ENCODE measurements around the gene FAM222B. TPM values are rescaled to one million over a fixed set of nuclear protein-coding genes. Genes with fewer than 3 reads are reported as not detected.

Gene FAM222B, protein sequence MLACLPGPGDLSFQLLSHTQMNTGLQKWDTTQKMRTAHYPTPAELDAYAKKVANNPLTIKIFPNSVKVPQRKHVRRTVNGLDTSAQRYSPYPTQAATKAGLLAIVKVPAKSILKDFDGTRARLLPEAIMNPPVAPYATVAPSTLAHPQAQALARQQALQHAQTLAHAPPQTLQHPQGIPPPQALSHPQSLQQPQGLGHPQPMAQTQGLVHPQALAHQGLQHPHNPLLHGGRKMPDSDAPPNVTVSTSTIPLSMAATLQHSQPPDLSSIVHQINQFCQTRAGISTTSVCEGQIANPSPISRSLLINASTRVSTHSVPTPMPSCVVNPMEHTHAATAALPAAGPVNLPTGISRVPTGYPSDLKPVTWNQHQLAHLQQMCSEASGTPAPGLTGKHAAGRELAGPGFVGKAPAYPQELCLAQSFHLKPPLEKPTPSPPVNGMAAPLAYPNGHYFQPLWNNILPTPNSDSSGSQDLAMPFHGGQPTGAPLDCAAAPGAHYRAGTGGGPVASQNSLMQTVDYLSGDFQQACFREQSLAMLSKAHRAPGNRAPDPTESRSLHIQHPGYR
- total RNA-seq, result 10 to 100 TPM; 18.4 to 18.7 TPM
- 1 to 10 TPM; 3.6 to 4.6 TPM for polyA plus RNA-seq
- long read RNA-seq, donor 1, partial matches to known transcripts, result 0 of 10 reads
- long read RNA-seq, donor 1, other reads (novel, unspliced or antisense), result 8 of 10 reads
- long read RNA-seq, donor 2, partial matches to known transcripts, result 0 of 11 reads
- long read RNA-seq, donor 2, other reads (novel, unspliced or antisense), result 10 of 11 reads

DNA sequence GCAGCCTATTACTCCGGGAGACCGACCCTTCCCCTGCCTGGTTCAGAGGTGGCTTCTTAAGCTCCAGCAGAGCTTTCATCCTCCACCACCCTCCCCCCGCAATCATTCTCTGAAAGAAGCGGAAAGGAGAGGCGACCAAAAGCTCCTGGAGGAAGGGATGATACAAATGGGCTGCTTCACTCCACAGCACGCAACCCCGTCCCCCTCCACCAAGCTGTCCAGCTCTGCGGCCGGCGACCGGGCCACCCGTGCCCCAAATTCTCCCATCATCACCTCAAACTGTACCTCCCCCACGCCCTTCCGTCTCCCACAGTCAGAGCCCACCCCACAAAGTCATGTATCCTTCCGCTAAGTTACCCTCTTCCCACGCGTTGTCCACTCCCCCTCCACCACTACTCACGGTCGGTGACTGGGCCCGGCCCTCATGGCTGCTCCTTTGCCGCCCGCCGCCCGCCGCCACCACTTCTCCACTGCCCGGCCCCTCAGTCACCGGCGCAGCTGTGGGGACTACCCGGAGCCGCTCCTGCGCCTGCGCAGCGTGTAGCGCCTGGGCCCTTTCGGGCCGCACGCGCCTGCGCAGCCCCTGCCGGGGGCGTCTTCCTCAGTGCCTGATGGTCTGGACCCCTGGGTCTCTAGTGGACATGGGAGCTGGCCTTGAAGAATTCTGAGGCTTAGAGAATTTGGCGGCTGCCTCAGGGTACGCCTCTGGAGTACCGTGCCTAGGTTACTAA is at the start of gene FAM222B:
FAM222B (minus strand) TSS at position 509 of the 731 bp plus-strand sequence. CDS start 76,123 bp downstream, outside the sequence.
- 0% methylated on average over 43 to 44 of the region's 44 CpGs for WGBS, 2 donors
- ATAC-seq (ENCODE audit: low FRiP score), result peak; percentile 98
- H3K9me3 ChIP-seq (ENCODE audit: control insufficient read depth, low read length), result no peaks in the 10 kb centered on the region
- peak within 1 kb of the TSS in 1 of 2 donors; percentile 23 for H3K27ac ChIP-seq (ENCODE audit: low read depth in 1 of 2, low read length in 2 of 2)
- H3K36me3 ChIP-seq (ENCODE audit: control insufficient read depth in 1 of 2, insufficient read depth in 2 of 2, low read length in 1 of 2), result no peaks in the 10 kb centered on the region
- intact Hi-C loops (cut with DNase I), result loop anchor here in 1 of 2 donors (5.0 kb wide), 1 partner anchor 80 kb away; no protein-coding TSS in a partner anchor
- H3K4me3 ChIP-seq (ENCODE audit: low read length in 2 of 2), result peak within 1 kb of the TSS; percentile 40 to 72
- H3K4me1 ChIP-seq (ENCODE audit: control insufficient read depth in 1 of 2, insufficient read depth in 2 of 2, low read length in 2 of 2), result no peaks in the 10 kb centered on the region
- H3K27me3 ChIP-seq (ENCODE audit: control insufficient read depth in 1 of 2, insufficient read depth in 2 of 2, low read length in 1 of 2), result no peaks in the 10 kb centered on the region
- DNase-seq, result peak; percentile 91 to 94

- Histone ChIP-seq H3K4me3 (ENCODE audit: low read length in 2 of 2) (no peak overlapping the region), H3K36me3 (ENCODE audit: control insufficient read depth in 1 of 2, insufficient read depth in 2 of 2, low read length in 1 of 2) (no peaks in the 10 kb centered on the region), H3K9me3 (ENCODE audit: control insufficient read depth, low read length) (no peaks in the 10 kb centered on the region), H3K4me1 (ENCODE audit: control insufficient read depth in 1 of 2, insufficient read depth in 2 of 2, low read length in 2 of 2) (peaks cover 0 to 5% of the 10 kb centered on the region in 2 donors), H3K27ac (ENCODE audit: low read depth in 1 of 2, low read length in 2 of 2) (no peak overlapping the region), H3K27me3 (ENCODE audit: control insufficient read depth in 1 of 2, insufficient read depth in 2 of 2, low read length in 1 of 2) (no peaks in the 10 kb centered on the region)
- intact Hi-C loops (cut with DNase I), result no loop called here
- ATAC-seq (ENCODE audit: low FRiP score), result no peak
- 87 to 93% methylated on average over 2 to 4 of the region's 4 CpGs for WGBS, 2 donors
- DNase-seq, result no peak
Measured at GRCh38 chr17:28892024-28892423, 49.4 kb upstream of the FAM222B start.

DNA sequence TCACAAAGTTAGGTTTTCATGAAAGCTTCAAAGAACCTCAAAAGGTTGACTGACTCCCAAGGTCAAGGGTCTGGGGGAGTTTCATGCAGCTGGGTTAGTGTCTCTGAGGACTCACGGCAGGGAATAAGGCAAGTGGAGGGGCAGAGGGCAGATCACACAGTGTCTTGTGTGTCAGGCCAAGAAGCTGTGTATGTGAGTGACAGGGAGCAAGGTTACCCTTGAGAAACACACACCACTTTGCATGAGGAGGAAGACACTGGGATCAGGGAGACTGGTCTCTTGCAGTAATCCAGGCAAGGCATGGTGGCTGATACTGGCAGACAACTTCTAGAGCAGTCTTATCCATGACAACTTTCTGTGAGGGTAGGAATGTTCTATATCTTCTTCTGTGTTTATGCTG is 48.6 kb upstream of the FAM222B start:
- DNase-seq (no peak), ATAC-seq (ENCODE audit: low FRiP score) (no peak)
- 91 to 96% methylated on average over 1 of the region's 1 CpG for WGBS, 2 donors
- no peaks in the 10 kb centered on the region for H3K27me3 ChIP-seq (ENCODE audit: control insufficient read depth in 1 of 2, insufficient read depth in 2 of 2, low read length in 1 of 2)
- peaks cover 0 to 5% of the 10 kb centered on the region in 2 donors for H3K4me1 ChIP-seq (ENCODE audit: control insufficient read depth in 1 of 2, insufficient read depth in 2 of 2, low read length in 2 of 2)
- no peaks in the 10 kb centered on the region for H3K9me3 ChIP-seq (ENCODE audit: control insufficient read depth, low read length)
- H3K4me3 ChIP-seq (ENCODE audit: low read length in 2 of 2), result no peak overlapping the region
- intact Hi-C loops (cut with DNase I), result no loop called here
- H3K27ac ChIP-seq (ENCODE audit: low read depth in 1 of 2, low read length in 2 of 2), result no peak overlapping the region
- no peaks in the 10 kb centered on the region for H3K36me3 ChIP-seq (ENCODE audit: control insufficient read depth in 1 of 2, insufficient read depth in 2 of 2, low read length in 1 of 2)

GRCh38 chr17:28889996-28890395 is 47.4 kb upstream of the FAM222B start:
- WGBS, 2 donors, result 82 to 85% methylated on average over 5 of the region's 5 CpGs
- Histone ChIP-seq H3K27ac (ENCODE audit: low read depth in 1 of 2, low read length in 2 of 2) (no peak overlapping the region), H3K36me3 (ENCODE audit: control insufficient read depth in 1 of 2, insufficient read depth in 2 of 2, low read length in 1 of 2) (no peaks in the 10 kb centered on the region), H3K9me3 (ENCODE audit: control insufficient read depth, low read length) (no peaks in the 10 kb centered on the region), H3K27me3 (ENCODE audit: control insufficient read depth in 1 of 2, insufficient read depth in 2 of 2, low read length in 1 of 2) (no peaks in the 10 kb centered on the region), H3K4me3 (ENCODE audit: low read length in 2 of 2) (no peak overlapping the region), H3K4me1 (ENCODE audit: control insufficient read depth in 1 of 2, insufficient read depth in 2 of 2, low read length in 2 of 2) (peaks cover 0 to 5% of the 10 kb centered on the region in 2 donors)
- DNase-seq (no peak), ATAC-seq (ENCODE audit: low FRiP score) (no peak)
- intact Hi-C loops (cut with DNase I), result no loop called here

DNA sequence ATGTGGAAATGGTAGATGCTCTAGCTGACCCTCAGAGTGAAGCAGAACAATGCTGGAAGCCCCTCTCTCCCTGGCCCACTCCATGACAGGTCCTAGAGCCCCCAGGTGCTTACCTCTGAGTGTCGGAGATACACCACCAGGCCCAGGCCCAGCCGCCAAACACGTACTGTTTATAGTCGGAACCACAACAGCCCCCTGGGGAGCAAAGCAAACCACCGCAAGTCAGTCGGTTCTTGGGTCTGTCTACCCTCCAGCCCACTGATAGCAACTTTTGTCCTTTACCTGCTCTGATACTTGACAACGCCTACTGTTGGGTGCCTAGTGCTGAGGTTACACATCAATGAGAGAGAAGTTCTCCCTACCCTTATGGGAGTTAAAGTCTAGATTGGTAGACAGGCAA is 46.2 kb upstream of the FAM222B start:
- 86 to 87% methylated on average over 7 of the region's 7 CpGs for WGBS, 2 donors
- H3K36me3 ChIP-seq (ENCODE audit: control insufficient read depth in 1 of 2, insufficient read depth in 2 of 2, low read length in 1 of 2), result peaks cover 0 to 2% of the 10 kb centered on the region in 2 donors
- no peak for DNase-seq
- H3K9me3 ChIP-seq (ENCODE audit: control insufficient read depth, low read length), result no peaks in the 10 kb centered on the region
- H3K4me1 ChIP-seq (ENCODE audit: control insufficient read depth in 1 of 2, insufficient read depth in 2 of 2, low read length in 2 of 2), result peaks cover 0 to 5% of the 10 kb centered on the region in 2 donors
- no peak for ATAC-seq (ENCODE audit: low FRiP score)
- H3K27me3 ChIP-seq (ENCODE audit: control insufficient read depth in 1 of 2, insufficient read depth in 2 of 2, low read length in 1 of 2), result no peaks in the 10 kb centered on the region
- no peak overlapping the region for H3K4me3 ChIP-seq (ENCODE audit: low read length in 2 of 2)
- no peak overlapping the region for H3K27ac ChIP-seq (ENCODE audit: low read depth in 1 of 2, low read length in 2 of 2)
- intact Hi-C loops (cut with DNase I), result no loop called here

DNA sequence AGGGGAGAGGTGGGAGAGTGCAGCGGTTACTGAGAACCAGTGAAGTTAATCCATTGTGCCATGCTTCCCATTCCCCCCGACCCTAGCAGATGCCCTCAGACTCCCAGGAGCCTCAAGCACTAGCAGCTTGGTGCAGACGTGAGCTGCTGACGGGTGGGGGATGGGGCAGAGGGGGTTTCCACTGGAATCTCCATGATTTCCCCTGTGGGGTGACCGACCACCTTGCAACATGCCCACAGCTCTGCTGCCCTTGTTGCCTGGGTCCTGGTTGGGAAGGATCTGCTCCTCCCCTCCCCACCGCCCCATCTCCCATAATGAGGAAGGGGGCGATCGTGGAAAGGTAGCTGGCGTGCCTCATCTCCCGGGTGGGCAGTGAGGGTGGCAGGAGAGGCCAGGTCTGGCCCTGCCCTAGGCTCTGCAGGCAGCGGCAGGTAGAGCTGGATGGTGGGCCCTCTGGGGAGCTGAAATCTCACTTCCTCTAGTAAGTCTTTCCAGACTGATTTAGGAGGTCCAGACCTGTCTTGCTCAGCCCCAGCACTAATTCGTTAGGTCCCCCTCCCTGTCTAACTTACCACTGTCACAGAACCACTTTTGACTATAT is 45.4 kb upstream of the FAM222B start:
- intact Hi-C loops (cut with DNase I), result no loop called here
- peaks cover 0 to 2% of the 10 kb centered on the region in 2 donors for H3K36me3 ChIP-seq (ENCODE audit: control insufficient read depth in 1 of 2, insufficient read depth in 2 of 2, low read length in 1 of 2)

GRCh38 chr17:28885951-28886350 is 43.4 kb upstream of the FAM222B start:
- H3K9me3 ChIP-seq (ENCODE audit: control insufficient read depth, low read length), result no peaks in the 10 kb centered on the region
- H3K27me3 ChIP-seq (ENCODE audit: control insufficient read depth in 1 of 2, insufficient read depth in 2 of 2, low read length in 1 of 2), result no peaks in the 10 kb centered on the region
- intact Hi-C loops (cut with DNase I), result no loop called here
- ATAC-seq (ENCODE audit: low FRiP score), result no peak
- DNase-seq, result no peak
- WGBS, 2 donors, result 85 to 88% methylated on average over 10 of the region's 10 CpGs
- peaks cover 0 to 14% of the 10 kb centered on the region in 2 donors for H3K36me3 ChIP-seq (ENCODE audit: control insufficient read depth in 1 of 2, insufficient read depth in 2 of 2, low read length in 1 of 2)
- no peaks in the 10 kb centered on the region for H3K4me1 ChIP-seq (ENCODE audit: control insufficient read depth in 1 of 2, insufficient read depth in 2 of 2, low read length in 2 of 2)
- H3K4me3 ChIP-seq (ENCODE audit: low read length in 2 of 2), result no peak overlapping the region
- H3K27ac ChIP-seq (ENCODE audit: low read depth in 1 of 2, low read length in 2 of 2), result no peak overlapping the region

More for the DNA sequence above, 45.4 kb upstream of the FAM222B start:
- no peak for DNase-seq
- H3K27me3 ChIP-seq (ENCODE audit: control insufficient read depth in 1 of 2, insufficient read depth in 2 of 2, low read length in 1 of 2), result no peaks in the 10 kb centered on the region
- no peaks in the 10 kb centered on the region for H3K9me3 ChIP-seq (ENCODE audit: control insufficient read depth, low read length)
- ATAC-seq (ENCODE audit: low FRiP score), result no peak
- H3K4me3 ChIP-seq (ENCODE audit: low read length in 2 of 2), result no peak overlapping the region
- H3K27ac ChIP-seq (ENCODE audit: low read depth in 1 of 2, low read length in 2 of 2), result no peak overlapping the region
- peaks cover 0 to 3% of the 10 kb centered on the region in 2 donors for H3K4me1 ChIP-seq (ENCODE audit: control insufficient read depth in 1 of 2, insufficient read depth in 2 of 2, low read length in 2 of 2)
- 75 to 83% methylated on average over 12 of the region's 12 CpGs for WGBS, 2 donors

GRCh38 chr17:28885363-28885762 is 42.8 kb upstream of the FAM222B start:
- intact Hi-C loops (cut with DNase I), result no loop called here
- no peak for ATAC-seq (ENCODE audit: low FRiP score)

More at GRCh38 chr17:28885363-28885762, 42.8 kb upstream of the FAM222B start:
- no peak for DNase-seq
- no peaks in the 10 kb centered on the region for H3K9me3 ChIP-seq (ENCODE audit: control insufficient read depth, low read length)
- no peak overlapping the region for H3K4me3 ChIP-seq (ENCODE audit: low read length in 2 of 2)
- H3K27me3 ChIP-seq (ENCODE audit: control insufficient read depth in 1 of 2, insufficient read depth in 2 of 2, low read length in 1 of 2), result no peaks in the 10 kb centered on the region
- H3K4me1 ChIP-seq (ENCODE audit: control insufficient read depth in 1 of 2, insufficient read depth in 2 of 2, low read length in 2 of 2), result no peaks in the 10 kb centered on the region
- 86 to 91% methylated on average over 4 of the region's 4 CpGs for WGBS, 2 donors
- H3K27ac ChIP-seq (ENCODE audit: low read depth in 1 of 2, low read length in 2 of 2), result no peak overlapping the region
- peaks cover 0 to 14% of the 10 kb centered on the region in 2 donors for H3K36me3 ChIP-seq (ENCODE audit: control insufficient read depth in 1 of 2, insufficient read depth in 2 of 2, low read length in 1 of 2)

Measured in aorta (tissue), 5 donors.